Measurements from ENCODE around the gene ZNF358.

- TF ChIP-seq CTCF (IDR thresholded peaks at IDR 0.05 in 4 of 5, conservative IDR thresholded peaks at IDR 0.05 in 1 of 5) (no peak), POLR2A (IDR thresholded peaks at IDR 0.05) (no peak)
Measured at GRCh38 chr19:7541828-7542443, 26.0 kb downstream of the ZNF358 start.
